ENCODE data around the gene OTUD7B. TPM values are rescaled to one million over a fixed set of nuclear protein-coding genes. Genes with fewer than 3 reads are reported as not detected.

The OTUD7B gene
- total and polyA plus RNA-seq, 2 donors (not counting 1 experiment from before 2014, with no cell fraction given): 0.40 to 3.3 TPM

DNA sequence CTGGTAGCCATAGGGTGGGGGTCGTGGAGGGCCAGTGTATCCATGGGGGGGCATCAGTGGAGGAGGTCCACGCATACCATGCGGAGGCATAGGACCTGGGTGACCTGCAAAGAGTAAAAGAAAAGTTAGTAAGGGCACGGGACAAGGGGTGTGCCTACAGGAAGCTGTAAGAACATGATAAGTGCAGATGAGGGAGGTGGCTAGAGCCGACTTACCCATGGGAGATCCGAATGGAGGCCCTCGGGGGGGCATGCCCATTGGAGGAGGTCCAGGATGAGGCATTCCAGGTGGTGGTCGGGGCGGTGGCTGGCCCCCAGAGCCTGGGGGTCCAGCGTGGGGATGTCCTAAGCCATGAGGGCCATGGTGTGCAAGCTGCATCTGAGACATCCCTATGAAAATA lies 86.9 kb downstream of the OTUD7B start:
- H3K27ac ChIP-seq (ENCODE audit: low read length in 2 of 2): no peak overlapping the region
- no peak overlapping the region for H3K4me3 Mint-ChIP-seq
- H2AFZ ChIP-seq (ENCODE audit: insufficient read depth, low read depth, low read length, poor library complexity, severe bottlenecking): no peak overlapping the region
- no peak overlapping the region for H3K4me3 ChIP-seq (ENCODE audit: control extremely low read depth in 1 of 5, extremely low read depth in 1 of 5, insufficient read depth in 1 of 5, low read depth in 2 of 5, low read length in 4 of 5)
- POLR2A ChIA-PET: no interaction called here
- H3K9ac ChIP-seq (ENCODE audit: low read length): no peak overlapping the region
- H3K36me3 ChIP-seq (replicated peaks in 1 of 2; ENCODE audit: control extremely low read depth in 1 of 2, control insufficient read depth in 1 of 2, extremely low read depth in 1 of 2, insufficient read depth in 2 of 2, low read length in 1 of 2): peaks cover 4 to 49% of the 10 kb centered on the region in 2 experiments
- intact Hi-C loops (cut with micrococcal nuclease): loop anchor here (10.0 kb wide), 1 partner anchor 401 kb away; the partner anchor contains the start of gene PRPF3
- peaks cover 7% of the 10 kb centered on the region for H3K27me3 Mint-ChIP-seq
- TF ChIP-seq, protein P1, sequence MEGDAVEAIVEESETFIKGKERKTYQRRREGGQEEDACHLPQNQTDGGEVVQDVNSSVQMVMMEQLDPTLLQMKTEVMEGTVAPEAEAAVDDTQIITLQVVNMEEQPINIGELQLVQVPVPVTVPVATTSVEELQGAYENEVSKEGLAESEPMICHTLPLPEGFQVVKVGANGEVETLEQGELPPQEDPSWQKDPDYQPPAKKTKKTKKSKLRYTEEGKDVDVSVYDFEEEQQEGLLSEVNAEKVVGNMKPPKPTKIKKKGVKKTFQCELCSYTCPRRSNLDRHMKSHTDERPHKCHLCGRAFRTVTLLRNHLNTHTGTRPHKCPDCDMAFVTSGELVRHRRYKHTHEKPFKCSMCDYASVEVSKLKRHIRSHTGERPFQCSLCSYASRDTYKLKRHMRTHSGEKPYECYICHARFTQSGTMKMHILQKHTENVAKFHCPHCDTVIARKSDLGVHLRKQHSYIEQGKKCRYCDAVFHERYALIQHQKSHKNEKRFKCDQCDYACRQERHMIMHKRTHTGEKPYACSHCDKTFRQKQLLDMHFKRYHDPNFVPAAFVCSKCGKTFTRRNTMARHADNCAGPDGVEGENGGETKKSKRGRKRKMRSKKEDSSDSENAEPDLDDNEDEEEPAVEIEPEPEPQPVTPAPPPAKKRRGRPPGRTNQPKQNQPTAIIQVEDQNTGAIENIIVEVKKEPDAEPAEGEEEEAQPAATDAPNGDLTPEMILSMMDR (IDR thresholded peaks at IDR 0.05): no peak
- TF ChIP-seq EZH2 (IDR thresholded peaks at IDR 0.05; ENCODE audit: borderline replicate concordance, insufficient read depth, low read depth, low read length, poor library complexity, severe bottlenecking): no peak
- ATAC-seq (ENCODE audit: low read depth) (no peak), DNase-seq (no peak)
- WGBS (ENCODE audit: insufficient coverage): 97% methylated on average over 9 of the region's 10 CpGs
- H4K20me1 ChIP-seq (ENCODE audit: control insufficient read depth, insufficient read depth, low read length, poor library complexity, severe bottlenecking): peaks cover 30% of the 10 kb centered on the region
- H3K4me1 ChIP-seq (ENCODE audit: control insufficient read depth in 2 of 2, insufficient read depth in 2 of 2, low read length in 2 of 2): peaks cover 15 to 21% of the 10 kb centered on the region in 2 donors
- H3K9me3 ChIP-seq (ENCODE audit: control extremely low read depth in 1 of 3, control insufficient read depth in 2 of 3, insufficient read depth in 1 of 3, low read length in 2 of 3): no peaks in the 10 kb centered on the region
- H3K79me2 ChIP-seq (ENCODE audit: control insufficient read depth, insufficient read depth, low read length): peaks cover 16% of the 10 kb centered on the region
- no peaks in the 10 kb centered on the region for H3K9me3 Mint-ChIP-seq (ENCODE audit: insufficient read depth)
- H3K4me1 Mint-ChIP-seq: peaks cover 35% of the 10 kb centered on the region
- no peak overlapping the region for H3K4me2 ChIP-seq (replicated peaks; ENCODE audit: low read depth, low read length, poor library complexity, severe bottlenecking)
- no peak overlapping the region for H3K27ac Mint-ChIP-seq
- peaks cover 0 to 2% (median under 1%) of the 10 kb centered on the region in 4 experiments for H3K27me3 ChIP-seq (replicated peaks in 1 of 4; ENCODE audit: control extremely low read depth in 1 of 4, control insufficient read depth in 3 of 4, insufficient read depth in 4 of 4, low read length in 3 of 4)
- CTCF ChIA-PET: no interaction called here

DNA sequence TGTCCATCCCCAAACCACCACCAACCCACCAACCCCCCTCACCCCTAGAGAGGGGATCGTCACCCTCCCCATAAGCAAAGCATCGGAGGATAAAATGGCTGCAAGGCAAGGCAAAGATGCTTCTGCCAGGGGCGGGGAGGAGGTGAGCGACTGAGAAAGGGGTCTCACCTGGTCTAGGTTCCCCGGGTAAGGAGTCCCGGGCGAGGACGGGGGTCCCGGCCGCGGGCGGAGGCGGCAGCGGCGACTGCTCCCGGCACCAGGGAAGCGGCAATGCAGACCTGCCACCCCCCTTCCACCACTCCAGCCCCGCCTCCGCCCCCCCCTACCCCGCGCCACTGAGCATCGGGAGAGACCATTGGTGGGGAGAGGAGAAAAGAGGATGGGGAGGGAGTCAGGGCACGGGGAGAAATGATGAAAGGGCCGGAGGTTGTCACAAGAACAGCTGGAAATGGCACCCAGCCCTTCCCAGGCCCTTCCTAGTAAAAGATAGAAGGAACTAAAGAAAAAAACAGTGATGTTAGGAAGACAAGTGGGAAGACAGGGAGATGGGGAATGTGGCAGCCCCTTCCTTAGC lies 92.9 kb downstream of the OTUD7B start, which contains the start of gene SV2A:
Gene SV2A, minus strand, starts transcription at position 274 of the 574 bp plus-strand sequence. CDS start 4,004 bp downstream, outside the sequence.
- H3K4me2 ChIP-seq (replicated peaks; ENCODE audit: low read depth, low read length, poor library complexity, severe bottlenecking): peak within 1 kb of the TSS; percentile 73
- ATAC-seq (ENCODE audit: low read depth) (no peak), DNase-seq (peak; percentile 36)
- peaks cover 0 to 6% of the 10 kb centered on the region in 2 experiments for H3K36me3 ChIP-seq (replicated peaks in 1 of 2; ENCODE audit: control extremely low read depth in 1 of 2, control insufficient read depth in 1 of 2, extremely low read depth in 1 of 2, insufficient read depth in 2 of 2, low read length in 1 of 2)
- ChIA-PET POLR2A (no interaction called here), CTCF (no interaction called here)
- intact Hi-C loops (cut with micrococcal nuclease): no loop called here
- peak within 1 kb of the TSS in 4 of 5 experiments; percentile 20 to 50 (median 42) for H3K4me3 ChIP-seq (ENCODE audit: control extremely low read depth in 1 of 5, extremely low read depth in 1 of 5, insufficient read depth in 1 of 5, low read depth in 2 of 5, low read length in 4 of 5)
- H2AFZ ChIP-seq (ENCODE audit: insufficient read depth, low read depth, low read length, poor library complexity, severe bottlenecking): peak within 1 kb of the TSS; percentile 64
- H3K27me3 ChIP-seq (replicated peaks in 1 of 4; ENCODE audit: control extremely low read depth in 1 of 4, control insufficient read depth in 3 of 4, insufficient read depth in 4 of 4, low read length in 3 of 4): peaks cover 0 to 29% (median 16%) of the 10 kb centered on the region in 4 experiments
- H4K20me1 ChIP-seq (ENCODE audit: control insufficient read depth, insufficient read depth, low read length, poor library complexity, severe bottlenecking): no peaks in the 10 kb centered on the region
- no peaks in the 10 kb centered on the region for H3K79me2 ChIP-seq (ENCODE audit: control insufficient read depth, insufficient read depth, low read length)
- Mint-ChIP-seq H3K9me3 (ENCODE audit: insufficient read depth) (no peaks in the 10 kb centered on the region), H3K27ac (no peak within 1 kb of the TSS), H3K4me1 (peaks cover 28% of the 10 kb centered on the region), H3K4me3 (peak within 1 kb of the TSS; percentile 75), H3K27me3 (peaks cover 25% of the 10 kb centered on the region)
- peak within 1 kb of the TSS; percentile 53 for H3K9ac ChIP-seq (ENCODE audit: low read length)
- peaks cover 23 to 25% of the 10 kb centered on the region in 2 donors for H3K4me1 ChIP-seq (ENCODE audit: control insufficient read depth in 2 of 2, insufficient read depth in 2 of 2, low read length in 2 of 2)
- no peaks in the 10 kb centered on the region for H3K9me3 ChIP-seq (ENCODE audit: control extremely low read depth in 1 of 3, control insufficient read depth in 2 of 3, insufficient read depth in 1 of 3, low read length in 2 of 3)
- 0% methylated on average over 3 of the region's 24 CpGs for WGBS (ENCODE audit: insufficient coverage)
- H3K27ac ChIP-seq (ENCODE audit: low read length in 2 of 2): no peak within 1 kb of the TSS
- peak; percentile 48 for TF ChIP-seq EZH2 (IDR thresholded peaks at IDR 0.05; ENCODE audit: borderline replicate concordance, insufficient read depth, low read depth, low read length, poor library complexity, severe bottlenecking)
- TF ChIP-seq, protein P1 (IDR thresholded peaks at IDR 0.05): no peak

All from B cell (primary cell).